Measurements from ENCODE around the gene PPIF. TPM values are rescaled to one million over a fixed set of nuclear protein-coding genes. Genes with fewer than 3 reads are reported as not detected.

Gene PPIF
- total RNA-seq, 3 donors from 2014 or later: 54.6 to 88.5 (median 77.3) TPM

- Histone ChIP-seq H3K36me3 (ENCODE audit: low read depth) (no peaks in the 10 kb centered on the region), H3K9me3 (no peaks in the 10 kb centered on the region), H3K4me1 (ENCODE audit: low read depth) (peaks cover 2% of the 10 kb centered on the region), H3K4me3 (no peak overlapping the region)
- intact Hi-C loops (cut with DNase I, micrococcal nuclease): no loop called here
- no peak for TF ChIP-seq CTCF (IDR thresholded peaks at IDR 0.05)
- DNase-seq (peak in 2 of 3 donors; percentile 2 to 44), ATAC-seq (no peak)
Observed at GRCh38 chr10:79380946-79381721, 33.9 kb downstream of the PPIF start.

GRCh38 chr10:79381804-79382221, 34.5 kb downstream of the PPIF start:
- Histone ChIP-seq H3K4me1 (ENCODE audit: low read depth) (peaks cover 2% of the 10 kb centered on the region), H3K4me3 (no peak overlapping the region), H3K36me3 (ENCODE audit: low read depth) (no peaks in the 10 kb centered on the region), H3K9me3 (no peaks in the 10 kb centered on the region)
- intact Hi-C loops (cut with DNase I, micrococcal nuclease): no loop called here
- TF ChIP-seq CTCF (IDR thresholded peaks at IDR 0.05): no peak
- ATAC-seq (peak; percentile 53), DNase-seq (peak; percentile 54 to 73 (median 63))

GRCh38 chr10:79382491-79382941, 35.2 kb downstream of the PPIF start:
- no peak for TF ChIP-seq CTCF (IDR thresholded peaks at IDR 0.05)
- ATAC-seq (no peak), DNase-seq (peak in 1 of 3 donors; percentile 47)
- Histone ChIP-seq H3K4me1 (ENCODE audit: low read depth) (peaks cover 2% of the 10 kb centered on the region), H3K36me3 (ENCODE audit: low read depth) (no peaks in the 10 kb centered on the region), H3K4me3 (no peak overlapping the region), H3K9me3 (no peaks in the 10 kb centered on the region)
- intact Hi-C loops (cut with DNase I, micrococcal nuclease): no loop called here

- ATAC-seq (no peak), DNase-seq (peak in 1 of 3 donors; percentile 25)
- no peaks in the 10 kb centered on the region for H3K36me3 ChIP-seq (ENCODE audit: low read depth)
- intact Hi-C loops (cut with DNase I, micrococcal nuclease): no loop called here
- H3K9me3 ChIP-seq: no peaks in the 10 kb centered on the region
- no peak overlapping the region for H3K4me3 ChIP-seq
- H3K4me1 ChIP-seq (ENCODE audit: low read depth): peaks cover 2% of the 10 kb centered on the region
- no peak for TF ChIP-seq CTCF (IDR thresholded peaks at IDR 0.05)
Observed at GRCh38 chr10:79383974-79384606, 36.8 kb downstream of the PPIF start.

- DNase-seq: peak in 2 of 3 donors; percentile 1 to 32
- H3K4me3 ChIP-seq: no peak overlapping the region
- no peak for ATAC-seq
- H3K36me3 ChIP-seq (ENCODE audit: low read depth): no peaks in the 10 kb centered on the region
- peaks cover 2% of the 10 kb centered on the region for H3K4me1 ChIP-seq (ENCODE audit: low read depth)
- no peaks in the 10 kb centered on the region for H3K9me3 ChIP-seq
- intact Hi-C loops (cut with DNase I, micrococcal nuclease): no loop called here
- no peak for TF ChIP-seq CTCF (IDR thresholded peaks at IDR 0.05)
Observed at GRCh38 chr10:79384773-79385391, 37.6 kb downstream of the PPIF start.

All from mucosa of descending colon (tissue), 3 donors.